ENCODE results near the gene CASK.

DNA sequence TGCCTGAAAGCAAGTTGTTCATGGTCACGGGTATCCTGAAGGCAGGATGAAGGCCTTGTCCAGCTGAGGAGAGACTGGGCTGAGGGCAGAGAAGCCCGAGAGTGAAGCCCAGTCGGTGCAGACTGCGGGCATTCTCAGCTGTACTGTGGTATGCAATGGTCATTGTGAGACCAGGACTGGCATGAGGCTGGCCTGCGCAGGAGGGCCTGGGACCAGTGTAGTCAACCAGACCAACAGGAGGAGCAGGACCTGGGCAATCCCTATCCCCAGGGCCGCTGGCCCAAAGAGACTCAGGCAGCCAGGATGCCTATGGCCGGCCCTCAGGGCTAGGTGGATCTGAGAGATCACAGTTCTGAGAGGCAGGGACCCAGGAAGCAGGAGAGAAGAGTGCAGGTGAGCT is 394.6 kb downstream of the CASK start:
- TF ChIP-seq JUN (CRISPR knock-in tag; IDR thresholded peaks at IDR 0.05) (no peak), ZFP82 (CRISPR knock-in tag; IDR thresholded peaks at IDR 0.05; ENCODE audit: borderline replicate concordance) (no peak), U2AF2 (IDR thresholded peaks at IDR 0.05; ENCODE audit: low read depth, low read length) (no peak), NR2C2 (CRISPR knock-in tag; IDR thresholded peaks at IDR 0.05; ENCODE audit: borderline replicate concordance) (no peak), MTF1 (CRISPR knock-in tag; IDR thresholded peaks at IDR 0.05) (no peak), NPAS2 (CRISPR knock-in tag; IDR thresholded peaks at IDR 0.05; ENCODE audit: borderline replicate concordance) (no peak), CBX2 (IDR thresholded peaks at IDR 0.05; ENCODE audit: low read depth, low read length) (no peak), CBX2 (CRISPR knock-in tag; IDR thresholded peaks at IDR 0.05; ENCODE audit: low read depth) (no peak), TP53 (CRISPR knock-in tag; conservative IDR thresholded peaks at IDR 0.05) (no peak)
- TF ChIP-seq, protein P1, sequence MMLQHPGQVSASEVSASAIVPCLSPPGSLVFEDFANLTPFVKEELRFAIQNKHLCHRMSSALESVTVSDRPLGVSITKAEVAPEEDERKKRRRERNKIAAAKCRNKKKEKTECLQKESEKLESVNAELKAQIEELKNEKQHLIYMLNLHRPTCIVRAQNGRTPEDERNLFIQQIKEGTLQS (CRISPR knock-in tag; IDR thresholded peaks at IDR 0.05), result no peak

Data from HepG2 (cell line).